Caki2 (cell line): Measurements from ENCODE around the gene IL20RB. TPM values are rescaled to one million over a fixed set of nuclear protein-coding genes. Genes with fewer than 3 reads are reported as not detected.
"Not testable (repeated sequence)": the region's sequence is repeated elsewhere in the genome, so short reads cannot be mapped to it uniquely, and the experiment has no call there.

Source experiments
- DNase-seq: peaks from one replicate; pipeline ENCODE4 v3.0.0-alpha.2; 2015; ENCODE audit warnings: low read depth
- in situ Hi-C: cut with HindIII; loops from 2 replicates; pipeline ENCODE4 v1.10.0; 2016; ENCODE audit warnings: low sequenced_read_pairs, low pct_unique_long_range_greater_than_20kb, mixed read lengths
- total RNA-seq: library from RNA; depleted of rRNA; stranded (reverse); fragments of >200 nt; shearing (Covaris generic); gene quantifications from 2 replicates; pipeline ENCODE4 v1.2.3, GENCODE V29; 2014; ENCODE audit warnings: low replicate concordance

The IL20RB gene
- total RNA-seq, 1 experiment from 2014 or later: 1.0 TPM

DNA sequence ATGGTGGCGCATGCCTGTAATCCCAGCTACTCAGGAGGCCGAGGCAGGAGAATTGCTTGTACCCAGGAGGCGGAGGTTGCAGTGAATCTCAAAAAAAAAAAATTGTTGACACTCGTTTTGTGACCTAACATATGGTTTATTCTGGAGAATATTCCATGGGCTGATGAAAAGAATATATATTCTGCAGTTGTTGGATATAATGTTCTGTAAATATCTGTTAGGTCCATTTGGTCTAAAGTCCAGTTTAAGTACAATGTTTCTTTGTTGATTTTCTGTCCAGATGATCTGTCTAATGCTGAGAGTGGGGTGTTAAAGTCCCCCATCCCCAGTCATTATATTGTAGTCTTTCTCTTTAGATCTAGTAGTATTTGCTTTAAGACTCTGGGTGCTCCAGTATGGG is 15.6 kb downstream of the IL20RB start:
- no peak for DNase-seq
- in situ Hi-C loops: no loop called here

DNA sequence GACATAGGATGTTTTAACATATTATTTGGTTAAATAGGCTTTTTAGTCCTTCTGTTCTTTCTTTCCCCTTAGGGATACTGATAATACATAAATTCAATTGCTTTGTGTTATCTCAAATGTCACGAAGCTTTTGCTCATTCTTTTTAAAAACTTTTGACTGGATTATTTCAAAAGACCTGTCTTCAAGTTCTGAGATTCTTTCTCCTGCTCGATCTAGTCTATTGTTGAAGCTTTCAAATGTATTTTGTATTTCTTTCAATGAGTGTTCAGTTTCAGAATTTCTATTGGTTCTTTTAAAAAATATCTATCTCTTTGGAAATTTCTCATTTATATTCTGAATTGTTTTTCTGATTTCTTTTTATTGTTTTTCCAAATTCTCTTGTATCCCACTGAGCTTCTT is 16.9 kb downstream of the IL20RB start:
- in situ Hi-C loops: no loop called here
- no peak for DNase-seq

DNA sequence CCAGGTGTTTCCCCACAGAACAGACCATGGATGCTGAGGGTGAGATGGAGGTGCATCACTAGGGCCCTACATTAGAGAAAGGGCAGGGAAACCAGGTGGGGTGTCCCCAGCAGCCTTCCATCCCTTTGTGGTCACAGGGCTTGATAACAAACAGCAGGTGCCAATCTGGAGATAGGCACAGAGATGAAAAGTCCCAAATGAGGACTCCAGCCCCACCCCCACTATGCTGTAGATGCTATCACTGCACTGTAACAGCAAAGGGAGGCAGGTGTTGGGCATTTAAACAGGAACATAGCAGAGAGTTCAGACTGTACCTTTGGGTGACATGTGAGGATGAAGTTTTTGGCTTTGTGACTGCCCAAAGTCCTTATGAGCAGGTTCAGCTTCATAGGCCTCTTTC is 21.4 kb downstream of the IL20RB start:
- DNase-seq: no peak
- in situ Hi-C loops: no loop called here

DNA sequence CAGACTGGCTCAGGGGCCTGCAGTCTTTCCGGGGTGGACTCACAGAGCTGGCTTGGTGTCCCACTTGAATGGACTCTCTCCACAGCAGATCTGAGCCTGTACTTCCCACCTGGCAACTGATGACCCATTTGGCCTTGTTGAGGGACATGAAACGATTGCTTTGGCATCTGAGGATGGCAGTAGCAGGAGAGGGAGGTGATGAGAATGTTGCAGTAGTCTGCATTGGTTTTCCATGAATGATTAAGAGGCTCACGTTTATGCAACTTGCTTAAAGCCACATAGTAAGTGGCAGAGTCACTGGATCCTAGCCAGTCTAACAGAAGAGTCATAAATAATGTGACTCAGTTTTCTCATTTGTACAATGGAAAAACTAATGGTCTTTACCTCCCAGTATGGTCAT is 21.9 kb downstream of the IL20RB start:
- DNase-seq: no peak
- in situ Hi-C loops: no loop called here

DNA sequence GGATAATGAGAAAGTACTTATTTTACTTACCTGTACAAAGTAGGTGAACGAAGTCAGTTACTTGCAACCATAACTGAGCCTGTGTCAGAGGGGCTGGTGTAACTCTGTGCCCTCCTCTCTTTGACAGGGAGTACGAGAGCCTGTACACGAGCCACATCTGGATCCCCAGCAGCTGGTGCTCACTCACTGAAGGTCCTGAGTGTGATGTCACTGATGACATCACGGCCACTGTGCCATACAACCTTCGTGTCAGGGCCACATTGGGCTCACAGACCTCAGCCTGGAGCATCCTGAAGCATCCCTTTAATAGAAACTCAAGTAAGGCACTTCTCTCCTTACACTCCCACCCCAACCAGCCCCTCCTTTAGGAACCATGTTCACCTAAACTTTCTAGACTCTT is 24.2 kb downstream of the IL20RB start:
- in situ Hi-C loops: no loop called here
- DNase-seq: no peak

DNA sequence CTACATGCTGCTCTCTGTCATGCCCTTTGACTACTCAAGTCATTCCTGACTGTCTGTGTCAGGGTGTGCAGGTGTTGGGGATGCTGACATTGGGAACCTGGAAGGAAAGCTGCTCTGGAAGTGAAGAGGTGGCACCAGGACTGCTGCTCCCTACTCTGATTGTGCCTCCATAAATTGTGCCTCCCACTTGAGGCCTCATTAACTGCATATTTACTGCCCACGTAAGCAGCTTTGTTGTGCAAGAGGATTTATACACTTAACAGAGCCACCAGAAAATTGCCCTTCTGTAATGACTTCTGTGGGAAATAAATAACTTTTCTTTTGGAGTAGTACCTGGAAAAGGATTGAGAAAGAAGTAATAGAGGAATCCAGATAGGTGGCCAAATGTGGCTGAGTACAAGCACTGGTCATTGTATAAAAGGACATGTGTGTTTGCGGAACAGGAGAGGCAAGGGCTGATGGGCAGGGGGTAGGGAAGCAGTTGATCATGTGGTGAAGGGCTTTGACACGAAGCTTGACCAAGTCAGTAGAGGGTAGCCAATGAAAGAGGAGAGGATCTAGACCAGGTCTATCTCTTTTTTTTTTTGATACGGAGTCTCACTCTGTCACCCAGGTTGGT is 24.8 kb downstream of the IL20RB start:
- DNase-seq: no peak
- in situ Hi-C loops: no loop called here

DNA sequence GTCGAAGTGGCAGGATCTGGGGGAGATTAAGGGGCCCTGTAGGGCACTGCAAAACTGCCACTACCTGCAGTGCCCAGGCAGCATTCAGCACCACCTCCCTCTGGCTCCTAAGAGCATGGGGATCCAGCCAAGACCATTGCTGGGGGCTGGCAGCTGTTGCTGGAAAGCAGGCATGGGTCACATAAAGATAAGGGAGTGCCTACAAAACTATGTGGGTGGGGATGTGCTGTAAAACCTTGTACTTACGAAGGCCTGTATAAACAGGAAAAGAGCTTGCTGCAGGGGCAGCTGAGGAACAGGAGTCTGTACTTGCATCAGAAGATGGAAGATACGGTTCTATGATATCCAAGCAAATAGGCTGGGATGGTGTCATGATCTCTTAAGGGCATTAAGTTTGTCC is 27.1 kb downstream of the IL20RB start:
- in situ Hi-C loops: no loop called here
- DNase-seq: no peak

DNA sequence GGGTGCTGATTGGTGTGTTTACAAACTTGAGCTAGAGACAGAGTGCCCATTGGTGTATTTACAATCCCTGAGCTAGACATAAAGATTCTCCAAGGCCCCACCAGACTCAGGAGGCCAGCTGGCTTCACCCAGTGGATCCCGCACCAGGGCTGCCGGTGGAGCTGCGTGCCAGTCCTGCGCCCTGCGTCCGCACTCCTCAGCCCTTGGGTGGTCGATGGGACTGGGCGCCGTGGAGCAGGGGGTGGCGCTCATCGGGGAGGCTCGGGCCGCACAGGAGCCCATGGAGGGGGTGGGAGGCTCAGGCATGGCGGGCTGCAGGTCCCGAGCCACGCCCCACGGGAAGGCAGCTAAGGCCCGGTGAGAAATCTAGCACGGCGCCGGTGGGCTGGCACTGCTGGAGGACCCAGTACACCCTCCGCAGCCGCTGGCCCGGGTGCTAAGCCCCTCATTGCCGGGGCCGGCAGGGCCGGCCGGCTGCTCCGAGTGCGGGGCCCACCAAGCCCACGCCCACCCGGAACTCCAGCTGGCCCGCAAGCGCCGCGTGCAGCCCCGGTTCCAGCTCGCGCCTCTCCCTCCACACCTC is 29.7 kb downstream of the IL20RB start:
- in situ Hi-C loops, DNase-seq: not testable (repeated sequence)

DNA sequence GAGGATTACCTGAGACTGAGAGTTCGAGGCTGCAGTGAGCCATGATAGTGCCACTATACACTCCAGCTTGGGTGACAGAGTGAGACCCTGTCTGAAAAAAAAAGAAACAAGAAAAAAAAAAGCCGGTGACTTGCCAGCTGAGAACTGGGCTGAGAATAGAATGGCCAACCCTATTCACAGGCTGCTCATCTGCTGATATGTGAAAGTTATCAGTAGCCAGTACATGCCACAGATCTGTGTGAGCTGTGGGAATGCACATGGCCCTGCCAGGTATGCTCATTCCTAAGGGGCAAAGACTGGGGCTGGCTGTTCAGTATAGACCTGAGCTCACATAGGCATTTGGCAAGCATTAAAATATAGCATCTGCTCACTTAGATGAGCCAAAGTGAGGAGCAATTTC is 30.9 kb downstream of the IL20RB start:
- in situ Hi-C loops: no loop called here
- DNase-seq: no peak

DNA sequence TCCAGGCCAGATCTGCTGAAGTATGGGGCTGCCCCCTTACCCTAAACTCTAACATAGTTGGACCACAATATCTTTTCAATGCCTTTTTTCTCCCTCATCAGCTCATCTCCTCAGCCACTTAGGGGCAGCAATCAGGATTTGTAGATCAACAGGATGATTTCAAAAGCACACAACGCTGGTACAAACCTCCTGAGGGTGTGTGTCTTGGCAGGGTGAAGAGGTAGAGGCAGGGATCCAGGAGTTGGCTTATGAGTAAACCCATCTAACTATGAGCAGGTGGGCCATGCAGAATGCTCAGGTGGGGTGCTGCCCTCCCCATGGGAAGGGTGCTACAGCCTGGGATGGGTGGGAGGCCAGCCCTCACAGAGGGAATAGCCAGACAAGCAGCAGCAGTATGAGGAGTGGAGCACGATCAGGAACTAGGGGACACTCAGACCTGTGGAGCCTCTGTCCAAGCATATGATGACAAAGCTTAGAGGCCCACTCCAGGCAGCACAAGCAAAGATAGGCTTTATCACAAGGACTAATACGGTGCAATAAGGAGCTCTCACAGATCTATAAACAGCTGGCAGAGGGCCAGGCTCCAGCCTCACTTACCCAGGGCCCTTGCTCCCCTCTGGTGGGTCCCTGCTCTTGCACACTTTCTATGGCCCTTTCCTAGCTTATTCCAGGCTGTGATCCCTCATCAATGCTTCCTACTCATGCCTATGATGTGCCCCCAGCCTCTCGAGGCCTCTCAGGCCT is 32.2 kb downstream of the IL20RB start:
- in situ Hi-C loops: no loop called here
- DNase-seq: no peak

DNA sequence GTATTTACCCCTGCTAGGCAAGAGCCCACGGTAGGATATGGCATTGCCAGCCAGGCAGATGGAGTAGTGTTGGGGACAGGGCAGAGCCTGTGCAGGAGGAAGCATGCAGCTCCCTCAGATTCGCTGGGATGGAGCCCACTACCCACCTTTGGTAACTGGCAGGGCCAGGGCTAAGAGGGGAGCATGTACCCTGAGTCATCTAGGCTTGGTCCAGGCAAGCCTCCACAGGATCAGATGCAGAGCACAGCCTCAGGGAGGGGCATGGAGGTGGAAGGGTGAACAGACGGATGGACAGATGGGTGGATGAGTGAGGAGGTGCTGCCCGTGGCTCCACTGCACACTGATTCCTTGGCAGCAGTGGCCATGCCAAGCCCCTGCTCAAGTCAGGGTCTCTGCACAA is 33.0 kb downstream of the IL20RB start:
- no peak for DNase-seq
- in situ Hi-C loops: no loop called here

DNA sequence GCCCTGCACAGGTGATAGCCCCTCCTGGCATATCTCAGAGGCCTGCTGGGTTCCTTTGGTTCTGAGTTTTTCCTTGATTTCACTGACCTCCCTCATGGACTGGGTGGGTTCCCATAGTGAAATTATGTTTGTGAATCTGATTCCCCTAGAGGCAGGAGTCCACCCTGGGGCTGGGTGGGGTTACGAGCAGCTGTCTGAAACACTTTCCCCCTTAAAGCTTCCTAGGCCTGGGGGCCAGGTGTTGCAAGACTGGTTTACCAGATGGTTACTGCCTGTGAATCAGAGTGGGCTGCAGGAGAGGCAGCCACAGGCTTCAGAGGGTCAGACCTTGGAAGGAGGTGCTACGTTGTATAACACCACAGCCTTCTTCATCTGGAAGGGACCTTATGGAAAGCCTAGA is 34.3 kb downstream of the IL20RB start:
- no peak for DNase-seq
- in situ Hi-C loops: no loop called here

DNA sequence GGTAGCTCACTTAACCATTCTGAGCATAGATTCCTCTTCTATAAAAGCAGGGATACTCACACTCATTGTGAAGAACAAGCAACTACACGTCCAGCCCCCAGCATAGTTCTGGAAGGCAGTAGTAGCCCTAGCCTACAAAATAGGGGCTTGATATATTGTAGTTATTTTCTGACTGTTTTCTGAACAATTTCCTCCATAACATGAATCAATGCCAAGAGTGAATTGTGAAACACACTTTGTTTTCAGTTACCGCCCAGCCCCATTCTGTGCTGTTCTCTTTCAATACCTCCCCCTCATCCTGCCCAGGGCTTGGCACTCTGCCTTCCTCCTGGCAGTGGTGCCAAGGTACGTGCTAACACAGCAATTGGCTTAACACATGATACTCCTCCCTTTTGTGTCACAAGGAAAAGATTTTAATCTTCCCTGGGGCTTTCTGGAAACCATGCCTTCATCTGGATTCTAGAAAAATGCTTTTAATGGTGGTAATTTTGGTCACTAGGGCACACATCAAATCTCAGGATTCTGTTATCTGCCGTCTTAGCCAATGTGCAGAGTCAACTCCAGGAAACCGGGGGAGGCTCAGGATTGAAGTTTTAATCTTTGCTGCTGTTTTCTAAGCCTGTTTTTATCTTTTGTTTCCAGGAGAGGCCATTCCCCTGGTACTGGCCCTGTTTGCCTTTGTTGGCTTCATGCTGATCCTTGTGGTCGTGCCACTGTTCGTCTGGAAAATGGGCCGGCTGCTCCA is 37.2 kb downstream of the IL20RB start:
- in situ Hi-C loops: no loop called here
- no peak for DNase-seq

DNA sequence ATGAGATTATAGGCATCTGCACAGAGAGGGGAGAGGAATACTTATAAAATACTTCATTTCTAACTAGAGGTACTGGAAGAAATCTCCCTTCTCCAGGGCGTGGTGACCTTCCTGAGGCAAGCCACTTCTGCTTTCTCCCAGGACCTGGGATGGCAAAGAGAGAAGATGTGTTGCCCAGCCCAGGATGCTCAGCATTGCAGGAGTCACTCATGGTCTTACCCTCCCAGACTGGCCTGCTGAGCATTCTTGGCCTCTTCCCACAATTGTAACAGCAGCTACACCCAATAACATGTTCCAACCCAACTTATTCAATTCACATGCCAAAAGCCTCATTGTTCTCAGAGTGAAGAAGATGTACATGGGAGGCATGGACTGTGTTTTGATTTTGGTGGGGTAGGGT is 37.9 kb downstream of the IL20RB start:
- no peak for DNase-seq
- in situ Hi-C loops: no loop called here

DNA sequence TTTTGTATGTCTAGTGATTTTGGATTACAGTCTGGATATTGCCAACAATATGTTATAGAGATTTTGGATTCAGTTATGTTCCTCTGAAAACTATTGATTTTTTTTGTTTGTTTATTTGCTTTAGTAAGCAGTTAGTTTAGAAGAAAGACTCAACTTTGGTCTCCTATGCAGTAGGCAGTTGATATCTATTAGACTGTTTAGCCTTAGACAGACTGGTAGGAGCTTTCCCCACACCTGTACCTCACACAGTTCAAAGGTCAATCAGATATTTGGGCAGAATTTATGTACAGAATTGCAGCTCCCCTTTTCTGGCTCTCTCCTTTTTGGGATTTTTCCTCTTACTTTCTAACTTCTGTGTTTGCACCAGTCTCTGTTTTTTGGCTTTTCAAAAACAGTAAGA is 42.3 kb downstream of the IL20RB start:
- in situ Hi-C loops: no loop called here

DNA sequence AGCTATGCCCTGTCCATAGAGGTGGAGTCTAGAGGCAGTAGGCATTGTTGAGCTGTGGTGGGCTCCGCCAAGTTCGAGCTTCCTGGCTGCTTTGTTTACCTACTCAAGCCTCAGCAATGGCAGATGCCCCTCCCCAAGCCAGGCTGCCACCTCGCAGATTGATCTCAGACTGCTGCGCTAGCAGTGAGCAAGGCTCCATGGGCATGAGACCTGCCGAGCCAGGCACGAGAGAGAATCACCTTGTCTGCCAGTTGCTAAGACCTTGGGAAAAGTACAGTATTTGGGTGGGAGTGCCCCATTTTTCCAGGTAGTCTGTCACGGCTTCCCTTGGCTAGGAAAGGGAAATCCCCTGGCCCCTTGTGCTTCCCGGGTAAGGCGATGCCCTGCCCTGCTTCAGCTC is 49.6 kb downstream of the IL20RB start:
- DNase-seq, in situ Hi-C loops: not testable (repeated sequence)

More for the DNA sequence above, 42.3 kb downstream of the IL20RB start:
- DNase-seq: no peak

DNA sequence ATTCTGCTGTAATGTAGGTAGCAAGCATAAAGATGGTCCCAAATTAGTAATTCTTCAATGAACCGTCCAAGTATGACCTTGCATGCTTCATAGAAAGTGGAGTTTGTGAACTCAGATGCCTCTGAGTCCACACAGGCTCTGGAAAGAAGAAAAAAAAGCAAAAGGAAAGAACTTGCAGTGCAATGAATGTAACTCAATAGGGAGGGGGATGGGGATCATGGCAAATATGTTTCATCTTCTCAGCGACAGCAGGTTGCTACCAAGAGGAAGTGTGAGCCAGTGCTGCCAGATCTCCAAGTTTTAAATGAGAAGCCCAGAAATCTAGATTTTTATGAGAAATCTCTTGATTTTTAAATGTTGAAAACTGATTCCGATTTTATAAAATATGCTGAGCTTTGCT is 50.3 kb downstream of the IL20RB start:
- DNase-seq: no peak
- in situ Hi-C loops: no loop called here

DNA sequence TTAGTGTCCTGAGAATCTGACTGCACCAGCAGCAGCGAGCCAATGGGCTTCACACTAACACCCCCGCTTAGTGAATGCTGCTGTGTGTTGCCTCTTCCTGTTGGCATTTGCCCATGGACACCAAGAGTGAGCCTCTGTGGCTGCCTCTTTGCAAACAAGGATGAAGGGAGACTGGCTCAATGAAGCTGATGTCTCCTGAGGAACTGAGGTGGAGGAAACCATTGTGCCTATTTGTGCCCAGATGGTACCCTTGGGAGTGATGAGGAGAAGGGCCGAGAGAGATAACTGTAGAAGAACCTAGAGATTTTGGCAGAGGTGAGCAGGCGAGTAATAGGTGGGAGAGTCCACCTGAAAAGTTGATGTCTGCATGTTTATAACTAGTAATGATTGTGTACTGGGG is 51.2 kb downstream of the IL20RB start:
- in situ Hi-C loops: no loop called here
- no peak for DNase-seq

DNA sequence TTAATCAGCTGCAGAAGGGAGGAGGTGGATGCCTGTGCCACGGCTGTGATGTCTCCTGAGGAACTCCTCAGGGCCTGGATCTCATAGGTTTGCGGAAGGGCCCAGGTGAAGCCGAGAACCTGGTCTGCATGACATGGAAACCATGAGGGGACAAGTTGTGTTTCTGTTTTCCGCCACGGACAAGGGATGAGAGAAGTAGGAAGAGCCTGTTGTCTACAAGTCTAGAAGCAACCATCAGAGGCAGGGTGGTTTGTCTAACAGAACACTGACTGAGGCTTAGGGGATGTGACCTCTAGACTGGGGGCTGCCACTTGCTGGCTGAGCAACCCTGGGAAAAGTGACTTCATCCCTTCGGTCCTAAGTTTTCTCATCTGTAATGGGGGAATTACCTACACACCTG is 52.4 kb downstream of the IL20RB start:
- in situ Hi-C loops: no loop called here
- DNase-seq: no peak
